Nephron (organoid): ENCODE results near the gene C12orf76.

ENCODE experiments used
- H3K27ac Mint-ChIP-seq, 3 experiments: 2 replicates each; pipeline ENCODE4 v1.8.0; 2020; ENCODE audit warnings: mixed read lengths in 3 of 3, mild to moderate bottlenecking in 2 of 3, moderate library complexity in 1 of 3
- H3K27me3 Mint-ChIP-seq: 2 replicates; pipeline ENCODE4 v1.8.0; 2021; ENCODE audit warnings: low read depth, mild to moderate bottlenecking, moderate library complexity, mixed read lengths
- H3K36me3 Mint-ChIP-seq: 2 replicates; pipeline ENCODE4 v1.8.0; 2020; ENCODE audit warnings: low read depth, mixed read lengths
- H3K4me1 Mint-ChIP-seq: 2 replicates; pipeline ENCODE4 v1.8.0; 2020; ENCODE audit warnings: mixed read lengths
- H3K4me3 Mint-ChIP-seq, 3 experiments: 2 replicates each; pipeline ENCODE4 v1.8.0; 2020; ENCODE audit warnings: mild to moderate bottlenecking in 3 of 3, mixed read lengths in 3 of 3, moderate library complexity in 2 of 3
- H3K9me3 Mint-ChIP-seq: 2 replicates; pipeline ENCODE4 v1.8.0; 2020; ENCODE audit warnings: mixed read lengths
- TF ChIP-seq, protein P1 (sequence below), 3 experiments: fragments of 200-600 bp; sonication (generic); IDR thresholded peaks; one replicate each; pipeline ENCODE4 v1.5.0; 2021; ENCODE audit warnings: antibody characterized with exemption in 3 of 3; ENCODE audit not compliant: unreplicated experiment in 3 of 3

Gene C12orf76

GRCh38 chr12:110084314-110085015, 36.1 kb upstream of the C12orf76 start:
- no peaks in the 10 kb centered on the region for H3K9me3 Mint-ChIP-seq
- TF ChIP-seq, protein P1, sequence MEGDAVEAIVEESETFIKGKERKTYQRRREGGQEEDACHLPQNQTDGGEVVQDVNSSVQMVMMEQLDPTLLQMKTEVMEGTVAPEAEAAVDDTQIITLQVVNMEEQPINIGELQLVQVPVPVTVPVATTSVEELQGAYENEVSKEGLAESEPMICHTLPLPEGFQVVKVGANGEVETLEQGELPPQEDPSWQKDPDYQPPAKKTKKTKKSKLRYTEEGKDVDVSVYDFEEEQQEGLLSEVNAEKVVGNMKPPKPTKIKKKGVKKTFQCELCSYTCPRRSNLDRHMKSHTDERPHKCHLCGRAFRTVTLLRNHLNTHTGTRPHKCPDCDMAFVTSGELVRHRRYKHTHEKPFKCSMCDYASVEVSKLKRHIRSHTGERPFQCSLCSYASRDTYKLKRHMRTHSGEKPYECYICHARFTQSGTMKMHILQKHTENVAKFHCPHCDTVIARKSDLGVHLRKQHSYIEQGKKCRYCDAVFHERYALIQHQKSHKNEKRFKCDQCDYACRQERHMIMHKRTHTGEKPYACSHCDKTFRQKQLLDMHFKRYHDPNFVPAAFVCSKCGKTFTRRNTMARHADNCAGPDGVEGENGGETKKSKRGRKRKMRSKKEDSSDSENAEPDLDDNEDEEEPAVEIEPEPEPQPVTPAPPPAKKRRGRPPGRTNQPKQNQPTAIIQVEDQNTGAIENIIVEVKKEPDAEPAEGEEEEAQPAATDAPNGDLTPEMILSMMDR (IDR thresholded peaks at IDR 0.05; ENCODE audit: unreplicated experiment in 3 of 3), result no peak
- no peaks in the 10 kb centered on the region for H3K4me1 Mint-ChIP-seq
- no peak overlapping the region for H3K27ac Mint-ChIP-seq
- H3K36me3 Mint-ChIP-seq, result no peaks in the 10 kb centered on the region
- H3K27me3 Mint-ChIP-seq, result peaks cover 9% of the 10 kb centered on the region
- H3K4me3 Mint-ChIP-seq, result no peak overlapping the region

GRCh38 chr12:110080410-110080809, 32.1 kb upstream of the C12orf76 start:
- H3K4me3 Mint-ChIP-seq, result no peak overlapping the region
- no peaks in the 10 kb centered on the region for H3K4me1 Mint-ChIP-seq

DNA sequence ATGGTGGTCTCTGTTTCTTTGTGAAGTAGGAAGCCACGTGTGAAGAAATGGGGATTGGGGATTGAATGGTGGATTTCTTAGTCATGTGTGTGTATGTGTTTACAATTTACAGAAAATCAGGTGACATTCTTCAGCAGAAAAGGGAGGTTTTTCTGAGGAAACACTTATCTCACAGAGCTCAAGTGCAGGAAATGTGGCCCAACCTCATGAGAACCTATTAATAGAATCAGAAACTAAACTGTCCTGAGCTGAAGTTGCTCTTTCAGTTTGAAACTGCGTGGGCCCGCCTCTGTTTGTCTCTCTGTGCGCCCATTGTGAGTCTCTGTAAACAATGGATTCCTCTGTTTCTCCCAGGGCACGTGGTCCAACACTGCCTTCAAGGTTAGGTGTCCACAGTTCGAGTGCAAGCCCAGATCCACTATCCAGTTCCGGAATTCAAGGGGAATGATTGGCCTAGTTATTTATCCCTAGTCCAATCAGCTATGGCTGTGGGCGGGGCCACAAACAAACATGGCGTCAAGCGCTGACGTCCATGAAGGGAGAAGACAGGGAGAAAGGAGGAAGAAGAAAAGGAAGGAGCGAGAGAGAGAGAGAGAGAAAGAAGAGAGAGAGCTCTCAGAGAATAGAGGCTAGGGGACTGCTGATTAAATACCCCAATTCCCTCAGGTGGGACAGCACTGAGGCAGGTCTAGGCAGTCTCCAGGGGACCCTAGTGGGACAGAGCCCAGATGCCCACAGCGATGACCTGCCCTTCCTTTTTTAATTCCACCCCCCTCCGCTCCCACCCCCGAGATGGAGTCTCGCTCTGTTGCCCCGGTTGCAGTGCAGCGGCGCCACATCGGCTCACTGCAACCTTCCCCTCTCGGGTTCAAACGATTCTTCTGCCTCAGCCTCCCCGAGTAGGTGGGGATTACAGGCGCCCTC, 31.4 kb upstream of the C12orf76 start:
- TF ChIP-seq, protein P1 (IDR thresholded peaks at IDR 0.05; ENCODE audit: unreplicated experiment in 3 of 3), result no peak
- Mint-ChIP-seq H3K27me3 (peaks cover 8% of the 10 kb centered on the region), H3K4me1 (no peaks in the 10 kb centered on the region), H3K9me3 (no peaks in the 10 kb centered on the region), H3K27ac (no peak overlapping the region), H3K36me3 (no peaks in the 10 kb centered on the region), H3K4me3 (no peak overlapping the region)

More at GRCh38 chr12:110080410-110080809, 32.1 kb upstream of the C12orf76 start:
- TF ChIP-seq, protein P1 (IDR thresholded peaks at IDR 0.05; ENCODE audit: unreplicated experiment in 3 of 3), result no peak
- Mint-ChIP-seq H3K36me3 (no peaks in the 10 kb centered on the region), H3K27me3 (peaks cover 8% of the 10 kb centered on the region), H3K27ac (no peak overlapping the region), H3K9me3 (no peaks in the 10 kb centered on the region)

GRCh38 chr12:110077800-110078199, 29.5 kb upstream of the C12orf76 start:
- Mint-ChIP-seq H3K9me3 (no peaks in the 10 kb centered on the region), H3K27me3 (peaks cover 8% of the 10 kb centered on the region)
- TF ChIP-seq, protein P1 (IDR thresholded peaks at IDR 0.05; ENCODE audit: unreplicated experiment in 3 of 3), result no peak

GRCh38 chr12:110075880-110076279, 27.6 kb upstream of the C12orf76 start:
- TF ChIP-seq, protein P1 (IDR thresholded peaks at IDR 0.05; ENCODE audit: unreplicated experiment in 3 of 3), result no peak
- Mint-ChIP-seq H3K27ac (no peak overlapping the region), H3K9me3 (no peaks in the 10 kb centered on the region), H3K27me3 (peaks cover 8% of the 10 kb centered on the region), H3K4me1 (peaks cover 5% of the 10 kb centered on the region), H3K4me3 (no peak overlapping the region), H3K36me3 (no peaks in the 10 kb centered on the region)

More at GRCh38 chr12:110077800-110078199, 29.5 kb upstream of the C12orf76 start:
- no peaks in the 10 kb centered on the region for H3K36me3 Mint-ChIP-seq
- H3K27ac Mint-ChIP-seq, result no peak overlapping the region
- H3K4me3 Mint-ChIP-seq, result no peak overlapping the region
- H3K4me1 Mint-ChIP-seq, result peaks cover 5% of the 10 kb centered on the region
